Effector memory CD4-positive, alpha-beta T cell (primary cell): Measurements from ENCODE around the gene KLHL17.
"Not testable (repeated sequence)": the region's sequence is repeated elsewhere in the genome, so short reads cannot be mapped to it uniquely, and the experiment has no call there.

Experiments
- DNase-seq, 3 donors: peaks; one replicate each; pipeline ENCODE4 v3.0.0-alpha.2; 2020
- H3K27ac ChIP-seq: 2 replicates; pipeline ENCODE4 v1.7.0; 2013; ENCODE audit warnings: mild to moderate bottlenecking, low read length, moderate library complexity; ENCODE audit not compliant: insufficient read depth, poor library complexity, severe bottlenecking
- H3K27me3 ChIP-seq: replicated peaks from 2 replicates; pipeline ENCODE4 v1.7.0; 2013; ENCODE audit warnings: mild to moderate bottlenecking, low read length; ENCODE audit not compliant: insufficient read depth, control insufficient read depth, poor library complexity, severe bottlenecking
- H3K36me3 ChIP-seq: 2 replicates; pipeline ENCODE4 v1.7.0; 2013; ENCODE audit warnings: mild to moderate bottlenecking, low read length, moderate library complexity; ENCODE audit not compliant: control insufficient read depth, insufficient read depth
- H3K4me1 ChIP-seq: 2 replicates; pipeline ENCODE4 v1.7.0; 2013; ENCODE audit warnings: low read length, mild to moderate bottlenecking; ENCODE audit not compliant: control insufficient read depth, insufficient read depth, poor library complexity, severe bottlenecking
- H3K4me3 ChIP-seq: 2 replicates; pipeline ENCODE4 v1.7.0; 2013; ENCODE audit warnings: low read length, low read depth, mild to moderate bottlenecking; ENCODE audit not compliant: insufficient read depth, poor library complexity, severe bottlenecking
- H3K9me3 ChIP-seq: 2 replicates; pipeline ENCODE4 v1.7.0; 2013; ENCODE audit warnings: mild to moderate bottlenecking, low read length, moderate library complexity; ENCODE audit not compliant: control insufficient read depth

KLHL17 gene

DNA sequence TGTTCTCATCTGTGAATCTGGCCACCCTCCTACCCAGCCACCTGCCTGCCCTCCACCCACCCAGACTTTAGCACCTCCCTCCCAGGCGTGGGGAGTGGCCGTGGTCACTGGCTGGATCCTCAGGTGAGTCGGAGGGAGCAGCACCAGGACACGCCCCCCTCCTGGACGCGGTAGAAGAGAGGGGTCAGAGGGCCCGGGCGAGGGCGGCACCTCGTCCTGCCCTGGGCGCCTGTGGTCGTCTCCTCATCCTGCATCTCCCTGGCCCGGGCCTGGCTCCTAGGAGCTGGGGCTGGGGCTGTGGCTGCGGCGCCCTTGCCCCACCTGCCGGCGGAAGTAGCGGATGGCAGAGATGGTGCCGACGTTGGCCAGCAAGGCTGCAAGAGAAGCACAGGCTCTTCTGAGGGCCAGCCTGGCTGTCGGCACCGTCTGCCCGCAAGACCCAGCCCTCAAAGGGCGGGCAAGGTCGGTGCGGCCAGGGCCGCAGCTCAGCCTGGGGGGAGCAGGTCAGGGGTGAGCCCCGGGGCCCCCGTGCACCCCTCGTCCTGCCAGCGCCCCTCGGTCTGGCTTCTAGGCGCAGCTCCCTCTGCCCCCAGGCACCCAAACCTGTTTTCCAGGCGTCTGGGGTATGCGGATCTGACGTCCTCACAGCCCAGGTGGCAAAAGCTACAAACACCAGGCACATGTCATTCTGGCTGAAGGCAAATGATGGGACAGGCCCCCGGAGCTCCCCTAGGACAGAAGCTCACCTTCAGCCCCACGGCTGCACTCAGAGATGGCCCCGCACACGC is 15.7 kb downstream of the KLHL17 start:
- Histone ChIP-seq H3K27me3 (no peaks in the 10 kb centered on the region), H3K27ac (no peak overlapping the region), H3K4me3 (peak overlapping the region; percentile 37), H3K36me3 (no peaks in the 10 kb centered on the region), H3K9me3 (no peaks in the 10 kb centered on the region), H3K4me1 (peaks cover 10% of the 10 kb centered on the region)
- peak in 2 of 3 donors; percentile 34 to 36 for DNase-seq

DNA sequence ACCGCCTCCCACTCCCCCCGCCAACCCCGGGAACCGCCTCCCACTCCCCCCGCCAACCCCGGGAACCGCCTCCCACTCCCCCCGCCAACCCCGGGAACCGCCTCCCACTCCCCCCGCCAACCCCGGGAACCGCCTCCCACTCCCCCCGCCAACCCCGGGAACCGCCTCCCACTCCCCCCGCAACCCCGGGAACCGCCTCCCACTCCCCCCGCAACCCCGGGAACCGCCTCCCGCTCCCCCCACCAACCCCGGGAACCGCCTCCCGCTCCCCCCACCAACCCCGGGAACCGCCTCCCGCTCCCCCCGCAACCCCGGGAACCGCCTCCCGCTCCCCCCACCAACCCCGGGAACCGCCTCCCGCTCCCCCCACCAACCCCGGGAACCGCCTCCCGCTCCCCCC is 16.4 kb downstream of the KLHL17 start:
- H3K27ac ChIP-seq, H3K36me3 ChIP-seq, DNase-seq, H3K27me3 ChIP-seq, H3K9me3 ChIP-seq, H3K4me3 ChIP-seq: not testable (repeated sequence)
- peaks cover 10% of the 10 kb centered on the region for H3K4me1 ChIP-seq

DNA sequence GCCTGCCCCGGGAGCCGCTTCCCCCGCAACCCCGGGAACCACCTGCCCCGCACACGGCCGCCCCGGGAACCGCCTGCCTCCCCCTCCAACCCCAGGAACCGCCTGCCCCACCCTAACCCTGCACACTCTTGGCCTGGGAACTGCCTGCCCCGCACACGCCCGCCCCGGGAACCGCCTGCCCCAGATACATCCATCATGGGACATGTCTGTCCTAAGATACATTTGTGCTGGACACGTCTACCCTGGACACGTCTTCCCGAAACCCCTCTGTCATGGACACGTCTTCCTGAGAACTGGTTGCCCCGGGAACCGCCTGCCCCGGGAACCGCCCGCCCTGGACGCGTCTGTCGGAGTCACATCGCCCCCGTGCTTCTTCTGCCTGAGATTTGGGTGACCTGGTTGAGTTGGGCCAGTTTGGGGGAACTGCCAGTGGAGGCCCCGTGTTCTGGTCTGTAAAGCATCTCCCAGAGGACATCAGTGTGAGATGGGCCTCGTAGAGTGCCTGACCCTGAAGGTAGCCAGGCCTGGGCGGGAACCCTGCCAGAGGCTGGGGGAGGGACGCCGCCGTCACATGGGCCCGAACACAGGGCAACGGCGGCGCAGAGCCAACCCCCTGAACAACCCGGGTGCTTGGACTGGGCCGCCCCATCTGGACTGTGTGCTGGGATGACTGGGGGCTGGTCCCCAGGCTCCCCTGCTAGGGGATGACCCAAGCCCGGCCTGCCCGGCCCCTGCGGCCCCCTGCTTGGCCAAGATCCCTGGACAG is 17.9 kb downstream of the KLHL17 start:
- Histone ChIP-seq H3K27ac (no peak overlapping the region), H3K4me3 (no peak overlapping the region), H3K4me1 (peaks cover 10% of the 10 kb centered on the region), H3K36me3 (no peaks in the 10 kb centered on the region), H3K9me3 (no peaks in the 10 kb centered on the region), H3K27me3 (no peaks in the 10 kb centered on the region)
- DNase-seq: no peak

DNA sequence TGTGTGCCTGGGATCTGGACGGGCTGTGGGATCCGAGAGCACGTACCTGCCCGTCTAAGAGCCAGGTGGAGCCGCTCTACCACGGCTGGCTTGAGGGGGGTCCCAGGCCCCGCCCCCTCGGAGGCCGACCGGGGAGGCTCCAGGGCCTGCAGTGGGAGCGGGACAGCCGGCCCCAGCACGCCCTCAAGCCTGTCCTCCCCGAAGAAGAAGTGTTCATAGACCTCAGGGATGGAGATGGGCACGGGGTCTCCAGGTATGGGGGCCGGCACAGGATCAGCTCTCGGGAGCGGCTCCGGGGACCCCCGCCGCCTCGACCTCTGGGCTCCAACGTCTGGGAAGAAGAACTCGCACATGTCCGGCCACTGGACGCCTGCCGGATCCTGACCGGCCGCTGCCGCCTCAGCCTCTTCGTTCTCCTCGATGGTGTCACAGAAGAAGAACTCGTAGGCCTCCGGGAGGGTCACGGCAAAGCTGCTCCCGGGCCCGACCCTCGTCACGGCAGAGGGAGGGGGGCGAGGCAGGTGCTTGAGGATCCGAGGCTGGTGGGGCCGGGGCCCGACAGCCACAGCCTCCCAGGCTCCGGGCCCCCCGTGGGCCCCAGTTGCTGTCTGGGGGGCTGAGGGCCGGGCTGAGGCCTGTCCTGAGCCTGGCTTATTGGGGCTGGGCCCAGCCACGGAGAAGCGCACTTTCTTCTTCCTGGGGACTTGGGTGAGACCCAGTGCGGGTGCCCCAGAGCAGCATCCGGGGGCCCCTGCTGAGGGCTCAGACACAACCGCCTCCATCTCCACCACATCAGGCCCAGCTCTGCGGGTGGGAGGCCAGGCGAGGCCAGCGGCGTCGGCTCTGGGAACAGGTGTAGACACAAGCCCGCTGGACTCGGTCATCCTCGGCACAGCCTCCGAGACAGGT is 18.7 kb downstream of the KLHL17 start:
- Histone ChIP-seq H3K4me3 (no peak overlapping the region), H3K36me3 (no peaks in the 10 kb centered on the region), H3K9me3 (no peaks in the 10 kb centered on the region), H3K27ac (no peak overlapping the region), H3K4me1 (peaks cover 10% of the 10 kb centered on the region), H3K27me3 (no peaks in the 10 kb centered on the region)
- DNase-seq: no peak

DNA sequence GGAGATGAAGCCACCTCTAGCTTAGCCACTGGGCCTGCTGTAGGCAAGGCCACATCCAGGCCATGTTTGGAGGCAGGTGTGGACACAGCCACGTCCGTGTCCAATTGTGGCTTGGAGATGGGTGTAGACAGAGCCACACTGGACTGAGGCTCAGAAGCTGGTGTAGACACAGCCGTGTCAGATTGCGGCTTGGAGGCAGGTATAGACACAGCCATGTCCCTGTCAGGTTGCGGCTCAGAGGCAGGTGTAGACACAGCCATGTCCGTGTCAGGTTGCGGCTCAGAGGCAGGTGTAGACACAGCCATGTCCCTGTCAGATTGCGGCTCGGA is 19.3 kb downstream of the KLHL17 start:
- DNase-seq: no peak
- no peak overlapping the region for H3K27ac ChIP-seq
- no peaks in the 10 kb centered on the region for H3K27me3 ChIP-seq
- H3K9me3 ChIP-seq: no peaks in the 10 kb centered on the region
- H3K36me3 ChIP-seq: no peaks in the 10 kb centered on the region
- no peak overlapping the region for H3K4me3 ChIP-seq
- peaks cover 10% of the 10 kb centered on the region for H3K4me1 ChIP-seq

DNA sequence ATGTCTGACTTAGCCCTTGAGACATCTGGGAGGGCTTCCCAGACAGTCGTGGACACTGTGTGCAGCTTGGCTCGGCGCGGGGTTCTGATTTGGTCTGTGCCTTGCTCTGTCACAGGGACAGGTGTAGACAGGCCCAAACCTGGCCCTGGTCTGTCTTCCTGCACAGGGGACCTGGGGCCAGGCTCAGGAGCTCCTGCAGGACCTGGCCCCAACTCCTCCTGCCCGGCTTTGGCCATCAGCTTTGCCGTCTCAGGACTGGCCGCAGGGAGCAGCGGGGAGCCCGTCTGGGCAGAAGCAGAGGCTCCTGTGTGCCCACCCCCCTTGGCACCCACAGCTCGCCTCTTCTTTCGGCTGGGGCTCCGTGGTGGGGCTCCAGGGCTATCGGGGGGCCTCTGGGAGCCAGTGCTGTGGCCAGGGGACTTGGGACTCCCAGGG is 19.8 kb downstream of the KLHL17 start:
- Histone ChIP-seq H3K4me1 (peaks cover 10% of the 10 kb centered on the region), H3K36me3 (no peaks in the 10 kb centered on the region), H3K27ac (no peak overlapping the region), H3K4me3 (no peak overlapping the region), H3K9me3 (no peaks in the 10 kb centered on the region), H3K27me3 (no peaks in the 10 kb centered on the region)
- no peak for DNase-seq

DNA sequence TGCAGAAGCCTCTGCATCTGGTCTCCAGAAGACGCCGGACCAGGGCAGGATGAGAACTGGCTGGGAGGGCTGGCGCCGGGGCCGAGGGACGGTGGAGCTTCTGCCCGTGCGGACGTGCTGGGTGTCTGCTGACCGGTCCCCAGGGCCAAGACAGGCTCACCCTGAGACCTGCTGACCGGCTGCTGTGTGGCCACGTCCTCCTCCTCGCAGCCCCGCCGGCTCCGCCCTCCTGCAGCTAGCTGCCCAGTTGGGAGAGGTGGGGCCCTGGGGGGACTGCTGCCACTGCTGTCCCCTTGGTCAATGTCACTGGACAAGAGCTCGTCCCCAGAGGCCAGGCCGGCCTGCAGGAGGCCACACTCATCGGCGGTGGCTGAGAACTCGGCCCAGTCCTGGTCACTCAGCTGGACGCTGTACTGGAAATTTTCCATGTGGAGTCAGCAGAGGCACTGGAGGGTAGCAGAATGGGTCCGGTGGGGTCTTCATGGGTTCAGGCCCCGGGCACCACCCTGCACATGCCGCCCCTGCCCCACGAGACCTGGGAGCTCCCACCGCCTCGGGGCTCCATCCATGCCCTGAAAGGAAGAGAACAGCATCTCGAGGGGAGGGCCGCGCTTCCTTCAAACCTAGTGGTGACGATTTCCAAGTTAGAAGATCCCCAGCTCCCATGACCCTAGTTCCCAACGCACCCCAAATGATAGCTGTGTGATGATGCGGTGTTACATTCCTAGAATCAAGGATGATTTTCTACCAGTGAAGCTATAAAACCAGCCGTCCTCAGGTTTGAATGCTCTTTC is 20.4 kb downstream of the KLHL17 start:
- H3K4me1 ChIP-seq: peaks cover 6% of the 10 kb centered on the region
- no peak overlapping the region for H3K27ac ChIP-seq
- H3K9me3 ChIP-seq: no peaks in the 10 kb centered on the region
- H3K36me3 ChIP-seq: no peaks in the 10 kb centered on the region
- H3K4me3 ChIP-seq: no peak overlapping the region
- H3K27me3 ChIP-seq: no peaks in the 10 kb centered on the region
- no peak for DNase-seq

DNA sequence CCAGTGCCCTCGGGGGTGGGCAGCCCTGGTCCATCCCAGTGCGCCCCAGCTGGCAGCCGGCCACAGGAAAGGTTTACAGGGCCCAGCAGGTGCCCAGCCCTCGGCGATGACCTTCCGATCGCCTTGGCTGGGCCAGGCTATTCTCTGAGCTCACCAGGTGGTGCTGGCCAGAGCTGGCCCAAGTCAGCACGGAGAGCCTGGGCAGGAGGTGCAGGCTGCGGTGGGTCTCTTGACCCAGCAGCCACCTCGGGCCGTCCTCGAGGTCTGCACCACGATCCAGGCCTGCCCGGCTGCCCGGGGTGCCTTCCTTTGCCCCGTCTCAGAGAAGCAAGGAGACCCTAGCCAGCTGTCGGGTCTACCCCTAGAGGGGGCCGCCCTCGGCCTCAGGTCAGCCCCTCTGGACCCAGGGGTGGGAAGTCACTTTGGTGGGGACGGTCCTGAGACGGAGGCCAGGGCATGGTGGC is 21.1 kb downstream of the KLHL17 start:
- no peaks in the 10 kb centered on the region for H3K9me3 ChIP-seq
- no peaks in the 10 kb centered on the region for H3K36me3 ChIP-seq
- no peak for DNase-seq
- no peaks in the 10 kb centered on the region for H3K4me1 ChIP-seq
- no peak overlapping the region for H3K4me3 ChIP-seq
- no peaks in the 10 kb centered on the region for H3K27me3 ChIP-seq
- no peak overlapping the region for H3K27ac ChIP-seq

DNA sequence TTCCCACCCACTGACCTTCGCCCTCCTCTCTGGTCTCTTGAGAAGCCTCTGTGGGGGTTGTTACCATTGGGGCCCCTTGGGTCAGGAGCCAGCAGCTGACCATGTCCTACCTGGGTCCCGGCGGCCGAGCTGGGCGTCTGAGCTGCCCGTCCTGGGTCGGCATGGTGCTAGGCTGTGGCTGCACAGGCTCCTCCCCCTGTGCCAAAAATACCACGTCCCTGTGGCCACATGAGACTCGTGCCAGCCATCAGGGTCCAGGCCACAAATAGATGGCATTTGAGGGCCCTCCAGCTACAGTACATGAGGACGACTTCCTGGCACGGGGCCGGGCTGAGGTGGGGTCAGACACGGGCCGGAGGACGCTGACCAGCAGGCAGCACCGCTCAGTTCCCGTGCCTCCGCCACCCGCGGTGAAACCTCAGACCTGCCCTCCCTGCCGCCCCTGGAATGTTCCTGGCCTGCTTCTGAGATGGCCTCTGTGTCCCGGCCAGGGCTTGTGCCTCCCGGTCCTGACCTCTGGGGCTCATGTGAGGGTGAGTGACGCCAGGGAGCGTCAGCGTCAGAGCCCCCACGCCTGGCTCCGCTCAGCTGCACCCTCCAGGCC is 21.7 kb downstream of the KLHL17 start, which contains the start of gene PERM1:
Gene PERM1, minus strand, starts transcription at position 139 of the 604 bp plus-strand sequence. CDS start 1,064 bp downstream, outside the sequence.
- no peaks in the 10 kb centered on the region for H3K36me3 ChIP-seq
- no peak within 1 kb of the TSS for H3K4me3 ChIP-seq
- no peaks in the 10 kb centered on the region for H3K4me1 ChIP-seq
- no peaks in the 10 kb centered on the region for H3K27me3 ChIP-seq
- no peak within 1 kb of the TSS for H3K27ac ChIP-seq
- H3K9me3 ChIP-seq: no peaks in the 10 kb centered on the region
- no peak for DNase-seq
